Limb (tissue), 2 donors: ENCODE results near the gene AUNIP.
A peak's percentile ranks its signal among the peaks of the same experiment; 100 is the strongest.

ENCODE experiments used
- DNase-seq, 2 donors: peaks; one replicate each; pipeline ENCODE4 v3.0.0-alpha.2; 2016; ENCODE audit errors: extremely low spot score in 2 of 2

The AUNIP gene

DNA sequence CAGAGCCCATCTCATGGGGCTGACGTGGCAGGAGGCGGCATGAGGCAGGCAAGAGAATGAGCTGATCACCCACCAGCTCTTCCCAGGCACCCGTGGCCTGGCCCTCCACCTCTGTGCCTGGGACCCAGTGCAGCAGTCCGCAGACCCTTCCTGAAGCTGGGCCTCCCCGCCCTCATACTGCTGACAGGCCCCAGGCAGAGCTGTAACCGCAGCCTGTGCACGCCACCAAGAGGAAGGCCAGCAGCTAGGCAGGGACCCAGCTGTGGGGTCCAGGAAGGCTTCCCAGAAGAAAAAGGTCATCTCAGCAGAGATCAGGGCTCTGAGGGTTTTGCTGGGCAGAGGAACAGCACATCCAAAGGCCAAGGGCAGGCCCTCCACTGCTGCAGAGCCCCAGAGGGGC is 49.3 kb downstream of the AUNIP start:
- no peak for DNase-seq

- DNase-seq: no peak
Observed at GRCh38 chr1:25809283-25809926, 49.9 kb downstream of the AUNIP start.

GRCh38 chr1:25808481-25809244 is 50.6 kb downstream of the AUNIP start:
- DNase-seq: no peak

DNA sequence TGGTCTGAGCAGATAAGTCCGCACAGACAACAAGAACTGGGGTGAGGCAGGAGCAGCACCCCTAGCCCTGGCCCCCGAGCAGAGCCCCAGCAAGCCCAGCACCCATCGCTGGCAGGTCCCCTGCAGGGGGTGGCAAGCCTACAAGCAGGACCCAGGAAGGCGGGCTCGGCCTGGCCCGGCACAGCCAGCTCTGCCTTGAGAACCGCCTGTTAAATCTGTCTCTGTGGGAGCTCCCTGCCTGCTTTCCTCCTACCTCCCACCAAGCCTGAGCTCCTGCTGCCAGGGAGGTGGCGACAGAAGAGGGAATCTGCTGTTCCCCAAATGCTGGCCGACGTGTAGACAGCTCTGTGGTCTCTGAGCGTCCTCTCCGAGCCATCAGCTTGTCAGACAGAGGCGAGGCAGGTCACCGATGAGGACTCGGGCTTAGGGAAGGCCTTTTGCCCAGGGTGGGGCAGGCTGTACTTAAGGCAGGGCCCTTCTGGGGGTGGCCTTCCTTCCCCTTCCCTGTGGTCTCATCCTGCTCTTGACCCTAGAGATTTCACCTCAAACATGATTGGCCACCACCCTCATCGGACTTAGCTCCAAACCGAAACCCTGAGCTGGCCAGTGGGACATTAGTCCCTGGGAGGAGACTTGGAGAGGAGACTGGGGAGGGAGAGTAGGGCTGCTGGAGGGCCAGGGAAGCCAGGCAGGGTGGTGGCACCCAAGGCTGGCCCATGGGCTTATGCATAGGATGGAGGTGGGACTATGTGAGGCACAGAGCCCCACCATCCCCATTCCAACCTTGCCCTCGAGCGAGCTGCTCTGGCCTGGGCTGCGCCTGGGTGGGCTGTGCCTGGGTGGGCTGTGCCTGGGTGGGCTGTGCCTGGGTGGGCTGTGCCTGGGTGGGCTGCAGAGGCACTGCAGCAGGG is 51.5 kb downstream of the AUNIP start:
- no peak for DNase-seq

DNA sequence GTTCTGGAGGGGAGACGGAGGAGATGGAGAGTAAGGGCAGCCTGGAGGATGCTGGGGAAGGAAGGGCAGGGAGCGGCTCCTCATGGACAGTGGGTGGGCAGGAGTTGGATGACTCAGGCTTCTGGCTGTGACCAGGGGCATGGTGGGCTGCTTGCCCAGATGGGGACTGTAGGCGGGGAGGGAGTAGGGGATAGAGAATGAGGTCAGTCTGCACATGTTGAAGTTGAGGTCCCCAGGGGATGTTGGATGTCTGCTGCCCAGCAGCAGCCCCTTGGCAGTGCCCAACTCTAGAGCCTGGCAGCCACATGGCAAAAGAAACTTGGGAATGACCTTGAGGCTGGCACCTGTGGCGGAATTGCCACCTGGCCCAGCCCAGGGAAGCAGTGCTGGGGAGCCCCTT is 52.8 kb downstream of the AUNIP start:
- no peak for DNase-seq

DNA sequence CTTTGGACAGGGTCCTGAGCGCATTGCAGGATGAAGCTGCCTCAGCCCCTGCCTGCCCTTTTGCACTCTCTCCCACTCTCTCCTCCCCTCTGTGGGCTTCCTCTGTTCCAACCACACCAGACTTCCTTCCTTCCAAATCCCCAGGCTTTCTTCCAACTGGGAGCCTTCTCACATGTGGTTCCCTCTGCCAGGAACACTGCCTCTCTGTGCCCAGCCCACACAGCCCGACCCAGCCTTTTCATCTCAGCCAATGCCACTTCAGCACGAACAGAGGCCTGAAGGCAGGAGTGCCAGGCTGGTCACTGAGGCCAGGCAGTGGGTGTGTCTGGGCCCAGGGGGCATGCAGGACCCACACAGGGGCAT is 53.4 kb downstream of the AUNIP start:
- no peak for DNase-seq

DNA sequence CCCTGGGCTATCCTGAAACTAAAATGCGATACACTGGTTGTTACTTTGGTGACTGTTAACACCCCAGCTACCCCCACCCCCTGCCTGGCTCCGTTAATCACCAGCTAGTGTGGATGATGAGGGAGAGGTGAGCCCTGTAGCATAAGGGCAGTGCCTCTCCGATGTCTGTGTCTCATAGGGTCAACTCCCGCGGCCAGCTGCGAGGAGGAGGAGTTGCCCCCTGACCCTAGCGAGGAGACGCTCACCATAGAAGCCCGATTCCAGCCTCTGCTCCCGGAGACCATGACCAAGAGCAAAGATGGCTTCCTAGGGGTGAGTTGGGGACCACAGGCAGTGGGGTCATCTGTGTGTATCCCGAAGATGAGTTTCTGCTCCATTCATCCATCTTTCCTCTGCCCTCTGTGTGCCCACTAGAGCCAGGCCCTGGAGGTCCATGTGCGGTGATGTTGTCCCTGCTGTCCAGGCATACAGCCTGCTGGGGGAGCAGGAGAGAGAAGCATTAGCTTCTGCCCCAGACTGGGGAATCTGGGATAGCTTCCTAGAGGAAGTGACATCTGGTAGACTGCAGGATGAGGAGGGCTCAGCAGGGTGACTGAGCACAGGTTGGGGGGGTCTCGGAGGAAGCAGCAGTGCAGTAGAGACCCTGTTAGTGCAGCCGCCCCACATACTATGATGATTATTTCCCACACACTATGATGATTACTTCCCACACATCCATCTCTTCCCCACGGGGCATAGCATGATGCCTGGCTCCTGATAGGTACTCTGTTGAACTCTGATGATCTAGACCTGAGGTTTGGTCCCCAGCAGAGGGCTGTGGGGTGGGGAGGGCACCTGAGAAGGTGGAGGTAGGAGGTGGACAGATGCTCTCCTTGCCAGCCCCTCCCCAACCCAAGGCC is 54.0 kb downstream of the AUNIP start:
- no peak for DNase-seq

- DNase-seq: no peak
Observed at GRCh38 chr1:25804244-25804963, 54.9 kb downstream of the AUNIP start.

GRCh38 chr1:25803368-25803767 is 55.9 kb downstream of the AUNIP start:
- no peak for DNase-seq

- no peak for DNase-seq
Observed at GRCh38 chr1:25802915-25803314, 56.3 kb downstream of the AUNIP start.

GRCh38 chr1:25800703-25801377 is 58.4 kb downstream of the AUNIP start:
- DNase-seq: no peak

- DNase-seq: peak; percentile 63 to 86
Observed at GRCh38 chr1:25799935-25800702, 59.1 kb downstream of the AUNIP start, which contains the start of gene SELENON. SELENON (plus strand) TSS chr1:25800193; CDS start chr1:25800231, 38 bp downstream.

DNA sequence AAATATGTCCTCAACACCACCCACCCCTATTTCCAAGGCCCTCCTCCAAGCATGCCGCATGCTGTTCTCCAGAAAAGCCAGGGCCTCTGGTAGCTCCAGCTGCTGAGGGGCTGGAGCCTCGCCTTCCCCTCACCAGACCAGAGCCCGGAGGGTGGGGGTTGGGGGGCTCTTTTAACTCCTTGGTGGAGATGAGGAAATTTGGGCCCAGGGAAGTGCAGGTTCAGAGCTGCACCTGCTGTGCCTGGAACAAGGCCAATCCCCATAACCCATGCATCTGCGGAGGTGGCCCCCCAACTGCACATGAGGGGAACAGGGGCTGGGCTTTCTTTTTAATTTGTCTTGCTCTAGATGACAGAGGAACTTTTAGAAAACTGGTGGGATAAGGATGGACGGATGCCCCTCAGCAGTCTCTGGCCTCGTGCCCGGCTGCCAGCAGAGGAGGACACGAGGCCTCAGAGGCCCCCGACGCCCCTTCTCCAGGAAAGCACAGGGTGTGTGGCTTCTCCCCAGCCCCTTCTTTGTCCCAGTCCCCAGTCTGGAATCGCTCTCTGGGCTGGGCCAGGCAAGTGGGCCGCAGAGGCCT is 59.8 kb downstream of the AUNIP start:
- peak in 1 of 2 donors; percentile 53 for DNase-seq

DNA sequence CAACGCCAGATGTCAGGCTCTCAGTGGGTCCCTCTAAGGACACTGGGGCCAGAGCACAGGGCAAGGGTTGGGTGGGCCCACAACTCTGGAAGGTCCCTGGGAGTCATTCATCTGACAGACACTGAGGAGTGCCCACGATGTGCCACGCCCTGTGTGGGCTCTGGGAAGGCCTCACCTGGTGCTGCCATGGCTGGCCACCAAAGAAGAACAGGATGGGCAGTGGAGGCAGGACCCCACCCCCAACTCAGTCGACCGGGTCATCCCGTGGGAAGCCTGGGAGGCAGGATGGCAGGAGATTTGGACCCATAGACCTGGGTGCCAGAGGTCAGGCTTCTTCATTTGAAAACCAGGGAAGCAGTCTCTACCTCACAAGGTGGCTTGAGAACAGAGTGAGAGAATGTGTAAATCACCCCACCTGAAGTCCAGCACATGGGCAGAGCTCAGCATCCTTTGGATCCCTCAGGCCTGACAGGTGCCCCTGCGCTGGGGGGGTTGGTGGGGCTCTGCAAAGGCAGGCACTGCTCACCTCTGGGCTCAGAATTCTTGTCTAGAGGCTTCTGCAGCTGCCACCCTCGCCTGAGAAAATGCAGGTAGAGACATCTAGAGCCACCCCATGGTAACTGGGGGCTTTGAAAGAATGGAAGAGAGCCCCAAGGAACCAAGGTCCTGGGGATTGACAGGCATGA is 60.4 kb downstream of the AUNIP start:
- DNase-seq: no peak

- DNase-seq: no peak
Observed at GRCh38 chr1:25797939-25798338, 61.3 kb downstream of the AUNIP start.

DNA sequence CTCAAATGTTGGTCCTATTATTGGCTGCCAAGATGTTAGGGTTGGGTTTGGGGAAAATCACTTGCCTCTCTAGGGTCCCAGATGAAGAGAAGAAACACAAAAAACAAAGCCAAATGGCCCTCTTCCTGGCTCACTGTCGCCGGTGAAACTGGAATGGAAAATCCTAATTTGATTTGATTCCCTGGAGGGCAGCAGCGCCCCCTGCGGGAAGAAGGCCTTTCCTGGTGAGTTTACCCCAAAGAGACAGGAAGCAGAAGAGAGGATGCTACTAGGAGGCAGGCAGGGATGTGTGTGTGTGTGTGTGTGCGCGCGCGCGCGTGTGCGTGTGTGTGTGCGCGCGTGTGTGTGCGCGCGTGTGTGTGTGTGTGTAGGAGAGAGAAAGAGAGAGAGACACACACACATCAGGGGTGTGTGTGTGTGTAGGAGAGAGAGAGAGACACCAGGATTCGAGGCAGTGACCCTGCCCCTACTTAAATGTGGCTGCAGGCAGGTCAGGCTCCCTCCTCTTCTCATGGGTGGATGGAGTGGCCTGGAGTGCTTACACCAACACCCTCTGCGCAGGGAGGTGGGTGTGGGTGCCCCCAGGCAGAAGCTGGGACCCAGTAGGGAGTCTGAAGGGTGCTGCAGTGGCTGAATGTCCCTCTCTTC is 62.3 kb downstream of the AUNIP start:
- DNase-seq: peak; percentile 44 to 82

DNA sequence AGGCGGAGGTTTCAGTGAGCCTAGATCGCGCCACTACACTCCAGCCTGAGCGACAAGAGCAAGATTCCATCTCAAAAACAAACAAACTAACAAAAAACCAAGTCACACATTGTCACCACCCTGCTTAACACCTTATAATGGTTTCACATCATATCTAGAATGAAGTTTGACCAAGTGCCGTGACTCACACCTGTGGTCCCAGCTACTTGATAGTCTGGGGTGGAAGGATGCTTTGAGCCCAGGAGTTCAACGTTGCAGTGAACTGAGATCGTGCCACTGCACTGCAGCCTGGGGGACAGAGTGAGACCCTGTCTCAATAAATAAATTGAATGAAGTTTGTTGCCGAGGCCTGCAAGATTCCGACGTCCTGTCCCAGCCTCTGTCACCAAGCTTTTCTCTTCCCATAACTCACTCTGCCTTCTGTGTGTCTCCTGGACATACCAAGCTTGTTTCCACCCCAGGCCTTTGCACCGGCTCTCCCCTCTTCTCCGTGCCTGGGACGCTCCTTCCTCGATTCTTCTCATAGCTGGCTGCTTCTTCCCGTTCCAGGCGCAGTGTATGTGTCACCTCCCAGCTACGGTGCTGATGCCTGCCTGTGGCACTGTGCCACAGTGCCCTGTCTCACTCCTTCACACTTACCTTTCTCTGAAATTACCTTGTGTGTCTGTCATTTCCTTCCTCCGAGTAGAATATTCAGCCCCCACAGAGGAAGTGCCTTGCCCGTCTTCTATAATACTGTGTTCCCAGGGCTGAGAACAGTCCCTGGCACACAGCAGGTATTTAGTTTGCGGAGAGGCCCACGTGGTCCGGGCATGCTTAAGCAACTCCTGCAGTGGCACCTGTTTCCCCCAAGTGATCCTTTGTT is 63.1 kb downstream of the AUNIP start:
- no peak for DNase-seq
